Measurements from ENCODE around the gene RNF8.

GRCh38 chr6:37313723-37314486 is 39.9 kb upstream of the RNF8 start:
- TF ChIP-seq CTCF (IDR thresholded peaks at IDR 0.05; ENCODE audit: poor library complexity) (no peak), EZH2 (IDR thresholded peaks at IDR 0.05; ENCODE audit: borderline replicate concordance) (no peak), EZH2phosphoT487 (IDR thresholded peaks at IDR 0.05; ENCODE audit: low read depth, severe bottlenecking, unreplicated experiment) (no peak)

Measured in hepatocyte (in vitro differentiated cells).